KMS-11 (cell line): ENCODE measurements around the gene LRR1.

Experiments used
- H2AFZ ChIP-seq: fragments of 200-600 bp; sonication (generic); 2 replicates; pipeline ENCODE4 v1.6.1; 2016; ENCODE audit warnings: antibody characterized with exemption, mixed run types, low read depth
- H3K27ac ChIP-seq: fragments of 200-600 bp; sonication (generic); 2 replicates; pipeline ENCODE4 v1.6.1; 2016; ENCODE audit warnings: mild to moderate bottlenecking, mixed run types
- H3K27me3 ChIP-seq: fragments of 200-600 bp; sonication (generic); 2 replicates; pipeline ENCODE4 v1.6.1; 2017; ENCODE audit warnings: mild to moderate bottlenecking, low read depth, mixed run types, moderate library complexity; ENCODE audit not compliant: insufficient read depth
- H3K36me3 ChIP-seq: fragments of 200-600 bp; sonication (generic); 2 replicates; pipeline ENCODE4 v1.6.1; 2017; ENCODE audit warnings: mild to moderate bottlenecking, mixed run types; ENCODE audit not compliant: insufficient read depth
- H3K4me1 ChIP-seq: fragments of 200-600 bp; sonication (generic); 2 replicates; pipeline ENCODE4 v1.6.1; 2016; ENCODE audit warnings: mild to moderate bottlenecking, low read depth, mixed run types; ENCODE audit not compliant: poor library complexity, severe bottlenecking
- H3K4me2 ChIP-seq: fragments of 200-600 bp; sonication (generic); 2 replicates; pipeline ENCODE4 v1.7.0; 2016; ENCODE audit warnings: mild to moderate bottlenecking, mixed run types
- H3K4me3 ChIP-seq: fragments of 200-600 bp; sonication (generic); IDR thresholded peaks from 2 replicates; pipeline ENCODE4 v1.6.1; 2017; ENCODE audit warnings: low read depth, low read length, mixed read lengths; ENCODE audit not compliant: insufficient read depth
- H3K79me2 ChIP-seq: fragments of 200-600 bp; sonication (generic); 2 replicates; pipeline ENCODE4 v1.6.1; 2016; ENCODE audit warnings: low read depth, mixed run types; ENCODE audit not compliant: insufficient read depth
- H3K9ac ChIP-seq: fragments of 200-600 bp; sonication (generic); 2 replicates; pipeline ENCODE4 v1.6.1; 2016; ENCODE audit warnings: mild to moderate bottlenecking, mixed run types
- H4K20me1 ChIP-seq: fragments of 200-600 bp; sonication (generic); 2 replicates; pipeline ENCODE4 v1.6.1; 2016; ENCODE audit warnings: mild to moderate bottlenecking, mixed run types; ENCODE audit not compliant: insufficient read depth
- CTCF ChIP-seq: fragments of 200-600 bp; sonication (generic); conservative IDR thresholded peaks from 2 replicates; pipeline ENCODE4 v1.6.1; 2017; ENCODE audit warnings: low read depth, mild to moderate bottlenecking, antibody characterized with exemption, low read length, moderate library complexity, mixed read lengths

LRR1 gene

GRCh38 chr14:49607583-49607982, 8.8 kb downstream of the LRR1 start:
- H3K4me3 ChIP-seq = no peak overlapping the region
- no peak for TF ChIP-seq CTCF
- H3K27ac ChIP-seq = no peak overlapping the region
- H3K4me2 ChIP-seq = no peak overlapping the region
- no peak overlapping the region for H3K9ac ChIP-seq
- H3K27me3 ChIP-seq = no peaks in the 10 kb centered on the region
- no peaks in the 10 kb centered on the region for H4K20me1 ChIP-seq
- H3K36me3 ChIP-seq = no peaks in the 10 kb centered on the region
- H2AFZ ChIP-seq = no peak overlapping the region
- peaks cover 11% of the 10 kb centered on the region; the same call in 1 of the 2 replicates for H3K79me2 ChIP-seq
- no peaks in the 10 kb centered on the region for H3K4me1 ChIP-seq

- Histone ChIP-seq H3K4me2 (no peak overlapping the region), H4K20me1 (no peaks in the 10 kb centered on the region), H3K79me2 (peaks cover 8% of the 10 kb centered on the region; the same call in 1 of the 2 replicates), H3K4me3 (no peak overlapping the region), H3K9ac (no peak overlapping the region), H3K36me3 (no peaks in the 10 kb centered on the region), H3K4me1 (no peaks in the 10 kb centered on the region), H3K27ac (no peak overlapping the region), H2AFZ (no peak overlapping the region), H3K27me3 (no peaks in the 10 kb centered on the region)
- no peak for TF ChIP-seq CTCF
These were observed 13.5 kb downstream of the LRR1 start for GRCh38 chr14:49612251-49612650.

- no peak for TF ChIP-seq CTCF
- Histone ChIP-seq H3K4me2 (no peak overlapping the region), H3K4me1 (no peaks in the 10 kb centered on the region), H3K4me3 (no peak overlapping the region), H3K9ac (no peak overlapping the region), H3K36me3 (no peaks in the 10 kb centered on the region; the same call in 1 of the 2 replicates), H3K27ac (no peak overlapping the region), H3K79me2 (peaks cover 13% of the 10 kb centered on the region; the same call in 1 of the 2 replicates), H4K20me1 (no peaks in the 10 kb centered on the region), H2AFZ (no peak overlapping the region), H3K27me3 (no peaks in the 10 kb centered on the region)
These were observed 13.9 kb downstream of the LRR1 start for GRCh38 chr14:49612671-49613070.

GRCh38 chr14:49614196-49614595, 15.5 kb downstream of the LRR1 start:
- H3K27me3 ChIP-seq = no peaks in the 10 kb centered on the region
- no peak overlapping the region for H3K27ac ChIP-seq
- H4K20me1 ChIP-seq = no peaks in the 10 kb centered on the region
- no peak overlapping the region for H2AFZ ChIP-seq
- TF ChIP-seq CTCF = no peak
- no peak overlapping the region for H3K4me3 ChIP-seq
- no peak overlapping the region for H3K4me2 ChIP-seq
- peaks cover 13% of the 10 kb centered on the region for H3K4me1 ChIP-seq
- peaks cover 7% of the 10 kb centered on the region; the same call in 1 of the 2 replicates for H3K36me3 ChIP-seq
- H3K79me2 ChIP-seq = peaks cover 28% of the 10 kb centered on the region
- H3K9ac ChIP-seq = no peak overlapping the region

GRCh38 chr14:49615776-49616175, 17.0 kb downstream of the LRR1 start:
- no peak for TF ChIP-seq CTCF
- H3K36me3 ChIP-seq = peaks cover 7% of the 10 kb centered on the region; the same call in 1 of the 2 replicates
- H3K27ac ChIP-seq = no peak overlapping the region
- H3K4me1 ChIP-seq = peaks cover 13% of the 10 kb centered on the region
- H2AFZ ChIP-seq = no peak overlapping the region
- no peaks in the 10 kb centered on the region for H3K27me3 ChIP-seq
- H3K79me2 ChIP-seq = peaks cover 42% of the 10 kb centered on the region
- no peak overlapping the region for H3K4me2 ChIP-seq
- no peak overlapping the region for H3K9ac ChIP-seq
- no peaks in the 10 kb centered on the region for H4K20me1 ChIP-seq
- no peak overlapping the region for H3K4me3 ChIP-seq
